Endothelial cell of umbilical vein (primary cell): ENCODE data around the gene PIKFYVE. TPM values are rescaled to one million over a fixed set of nuclear protein-coding genes. Genes with fewer than 3 reads are reported as not detected.
"Not testable (repeated sequence)": the region's sequence is repeated elsewhere in the genome, so short reads cannot be mapped to it uniquely, and the experiment has no call there.

Experiments
- BruUV-seq: library from RNA; stranded (reverse); fragments of 400-500 nt; replicated peaks from 2 replicates; lab custom pipeline; 2021; lab: Mats Ljungman, UMichigan
- CTCF ChIA-PET: fragments of 300-600, 350-600 bp; sonication (Branson Sonifier 250); formaldehyde crosslinking; loops from one replicate; lab custom pipeline; 2021; ENCODE audit warnings: antibody characterized with exemption, inconsistent platforms; lab: Charles Lee
- POLR2A ChIA-PET: fragments of 300-600, 350-600 bp; sonication (Branson Sonifier 250); formaldehyde crosslinking; loops from one replicate; lab custom pipeline; 2021; ENCODE audit warnings: antibody characterized with exemption, inconsistent platforms; lab: Charles Lee
- DNase-seq: peaks from one replicate; pipeline ENCODE4 v3.0.0-alpha.2; 2011; ENCODE audit warnings: low read depth, low spot score
- FAIRE-seq: peaks from 2 replicates; lab custom pipeline; 2011; peaks lifted over from hg19 to GRCh38; lab: Jason Lieb, UNC
- H2AFZ ChIP-seq: 2 replicates; pipeline ENCODE4 v1.6.0; 2012; ENCODE audit warnings: low read depth, low read length, control low read depth, inconsistent platforms
- H3K27ac ChIP-seq: 2 replicates; pipeline ENCODE4 v1.5.1; 2011; ENCODE audit warnings: low read depth, mild to moderate bottlenecking, control low read depth, low read length, moderate library complexity; ENCODE audit not compliant: insufficient read depth
- H3K27me3 ChIP-seq, 2 experiments: 2 replicates each; pipeline versions ENCODE4 v1.6.0 to v1.6.1; 2011; ENCODE audit warnings: low read length in 2 of 2, mixed read lengths in 1 of 2; ENCODE audit not compliant: control insufficient read depth in 2 of 2, insufficient read depth in 2 of 2
- H3K36me3 ChIP-seq, 2 experiments: 2 replicates in 1 of 2; 3 replicates in 1 of 2; pipeline ENCODE4 v1.5.1; 2011; ENCODE audit warnings: low read length in 2 of 2, mild to moderate bottlenecking in 1 of 2, moderate library complexity in 1 of 2; ENCODE audit not compliant: control insufficient read depth in 2 of 2, insufficient read depth in 2 of 2; ENCODE audit errors: extremely low read depth in 1 of 2
- H3K4me1 ChIP-seq: 3 replicates; pipeline ENCODE4 v1.5.1; 2011; ENCODE audit warnings: mild to moderate bottlenecking, low read length; ENCODE audit not compliant: control insufficient read depth, insufficient read depth; ENCODE audit errors: extremely low read depth
- H3K4me2 ChIP-seq: 2 replicates; pipeline ENCODE4 v1.6.1; 2011; ENCODE audit warnings: low read length, control low read depth, mixed read lengths; ENCODE audit not compliant: insufficient read depth
- H3K4me3 ChIP-seq, 3 experiments: fragments of 200-600 bp in 1 of 3; sonication (generic), shearing (Covaris generic) in 1 of 3; replicated peaks in 1 of 3; 2 replicates each; pipeline ENCODE4 v1.5.1; 2011 to 2016; ENCODE audit warnings: control low read depth in 3 of 3, low read length in 3 of 3, mild to moderate bottlenecking in 2 of 3, inconsistent platforms in 1 of 3, low read depth in 1 of 3, moderate library complexity in 1 of 3; ENCODE audit not compliant: insufficient read depth in 1 of 3
- H3K79me2 ChIP-seq: 2 replicates; pipeline ENCODE4 v1.6.0; 2012; ENCODE audit warnings: low read length, inconsistent platforms; ENCODE audit not compliant: control insufficient read depth, insufficient read depth
- H3K9ac ChIP-seq: replicated peaks from 2 replicates; pipeline ENCODE3; 2011; ENCODE audit warnings: low read length, control low read depth; ENCODE audit not compliant: insufficient read depth; ENCODE audit errors: extremely low read depth
- H3K9me1 ChIP-seq: replicated peaks from 3 replicates; pipeline ENCODE4 v1.6.0; 2011; ENCODE audit warnings: mild to moderate bottlenecking, low read length; ENCODE audit not compliant: control insufficient read depth, insufficient read depth; ENCODE audit errors: extremely low read depth
- H3K9me3 ChIP-seq: replicated peaks from 2 replicates; pipeline ENCODE4 v1.5.1; 2012; ENCODE audit warnings: low read length, inconsistent platforms; ENCODE audit not compliant: control insufficient read depth, insufficient read depth
- H4K20me1 ChIP-seq: replicated peaks from 2 replicates; pipeline ENCODE3; 2011; ENCODE audit warnings: mild to moderate bottlenecking, low read length; ENCODE audit not compliant: control insufficient read depth, insufficient read depth; ENCODE audit errors: extremely low read depth
- EZH2 ChIP-seq: IDR thresholded peaks from 2 replicates; pipeline ENCODE4 v1.6.1; 2012; ENCODE audit warnings: borderline replicate concordance, low read depth, mild to moderate bottlenecking, moderate library complexity, low read length, inconsistent platforms; ENCODE audit not compliant: severe bottlenecking
- FOS ChIP-seq: IDR thresholded peaks from 2 replicates; pipeline ENCODE4 v1.6.1; 2011; ENCODE audit warnings: mild to moderate bottlenecking, low read length, moderate library complexity, borderline replicate concordance; ENCODE audit not compliant: insufficient read depth
- GATA2 ChIP-seq: IDR thresholded peaks from 2 replicates; pipeline ENCODE4 v1.7.0; 2011; ENCODE audit warnings: low read depth, mild to moderate bottlenecking, moderate library complexity, mixed read lengths, low read length; ENCODE audit not compliant: insufficient read length, insufficient read depth
- JUN ChIP-seq: IDR thresholded peaks from 2 replicates; pipeline ENCODE4 v1.6.1; 2011; ENCODE audit warnings: borderline replicate concordance, low read depth; ENCODE audit not compliant: insufficient read length, insufficient read depth
- MAX ChIP-seq: IDR thresholded peaks from 2 replicates; pipeline ENCODE4 v1.6.1; 2011; ENCODE audit not compliant: insufficient read depth, insufficient read length
- MYC ChIP-seq: IDR thresholded peaks from one replicate; pipeline ENCODE4 v1.6.1; 2011; ENCODE audit warnings: mild to moderate bottlenecking, low read depth, low read length
- POLR2A ChIP-seq: IDR thresholded peaks from 2 replicates; pipeline ENCODE4 v1.6.1; 2012; ENCODE audit warnings: low read depth, mild to moderate bottlenecking, control low read depth, low read length
- POLR2AphosphoS5 ChIP-seq: IDR thresholded peaks from 2 replicates; pipeline ENCODE4 v1.6.1; 2012; ENCODE audit warnings: low read depth, mild to moderate bottlenecking, control low read depth, low read length, moderate library complexity; ENCODE audit not compliant: insufficient read depth
- dilution Hi-C: fragments of 300-500 bp; cut with MboI; formaldehyde crosslinking; loops from one replicate; pipeline ENCODE4 v1.15.0; 2019; ENCODE audit warnings: low sequenced_read_pairs; ENCODE audit not compliant: extremely low pct_ligation_motif_present
- intact Hi-C: fragments of 100-400 bp; cut with micrococcal nuclease; formaldehyde crosslinking; loops from one replicate; pipeline ENCODE4 v1.10.0; 2022
- polyA plus RNA-seq, 4 experiments: library from polyadenylated mRNA; depleted of rRNA in 3 of 4; stranded (reverse) in 3 of 4; unstranded in 1 of 4; fragments of >200 nt; gene quantifications; 2 replicates each; pipeline versions ENCODE4 v1.2.1 to v1.2.3, GENCODE V29; 2011 to 2012; ENCODE audit warnings: missing spikeins in 1 of 4
- total RNA-seq: library from RNA; stranded (reverse); gene quantifications from 2 replicates; pipeline ENCODE4 v1.2.3, GENCODE V29; 2021
- TF ChIP-seq, protein P1 (sequence below), 2 donors: IDR thresholded peaks; 1 replicate in 1 of 2; 2 replicates in 1 of 2; pipeline ENCODE4 v1.5.1; 2011; ENCODE audit warnings: low read length in 2 of 2, mild to moderate bottlenecking in 2 of 2, moderate library complexity in 2 of 2, control low read depth in 1 of 2, inconsistent platforms in 1 of 2, low read depth in 1 of 2; ENCODE audit not compliant: insufficient read depth in 1 of 2; ENCODE audit errors: extremely low read depth in 1 of 2

PIKFYVE gene
- total and polyA plus RNA-seq, 2 donors (not counting 3 experiments of a cell fraction or from before 2014, with no cell fraction given) = 9.0 to 28.2 TPM

GRCh38 chr2:208354964-208355381 is 88.9 kb downstream of the PIKFYVE start:
- ChIA-PET CTCF (interaction anchor here (1.0 to 2.1 kb wide), 3 partner anchors 8 to 976 kb away, joined by 3 to 7 read pairs (median 6); no protein-coding TSS in a partner anchor), POLR2A (no interaction called here)
- Histone ChIP-seq H3K4me2 (no peak overlapping the region), H4K20me1 (no peaks in the 10 kb centered on the region), H3K79me2 (no peaks in the 10 kb centered on the region), H3K36me3 (peaks cover 14 to 23% of the 10 kb centered on the region in 2 experiments), H3K9ac (no peak overlapping the region), H3K4me1 (no peaks in the 10 kb centered on the region), H3K9me3 (no peaks in the 10 kb centered on the region), H2AFZ (no peak overlapping the region), H3K27ac (no peak overlapping the region), H3K9me1 (no peaks in the 10 kb centered on the region), H3K4me3 (no peak overlapping the region), H3K27me3 (no peaks in the 10 kb centered on the region)
- intact Hi-C loops (no loop called here), dilution Hi-C loops (no loop called here)
- FAIRE-seq (no peak), DNase-seq (no peak)
- BruUV-seq = no TSS peak
- TF ChIP-seq FOS = no peak
- no peak for TF ChIP-seq EZH2
- TF ChIP-seq, protein P1, sequence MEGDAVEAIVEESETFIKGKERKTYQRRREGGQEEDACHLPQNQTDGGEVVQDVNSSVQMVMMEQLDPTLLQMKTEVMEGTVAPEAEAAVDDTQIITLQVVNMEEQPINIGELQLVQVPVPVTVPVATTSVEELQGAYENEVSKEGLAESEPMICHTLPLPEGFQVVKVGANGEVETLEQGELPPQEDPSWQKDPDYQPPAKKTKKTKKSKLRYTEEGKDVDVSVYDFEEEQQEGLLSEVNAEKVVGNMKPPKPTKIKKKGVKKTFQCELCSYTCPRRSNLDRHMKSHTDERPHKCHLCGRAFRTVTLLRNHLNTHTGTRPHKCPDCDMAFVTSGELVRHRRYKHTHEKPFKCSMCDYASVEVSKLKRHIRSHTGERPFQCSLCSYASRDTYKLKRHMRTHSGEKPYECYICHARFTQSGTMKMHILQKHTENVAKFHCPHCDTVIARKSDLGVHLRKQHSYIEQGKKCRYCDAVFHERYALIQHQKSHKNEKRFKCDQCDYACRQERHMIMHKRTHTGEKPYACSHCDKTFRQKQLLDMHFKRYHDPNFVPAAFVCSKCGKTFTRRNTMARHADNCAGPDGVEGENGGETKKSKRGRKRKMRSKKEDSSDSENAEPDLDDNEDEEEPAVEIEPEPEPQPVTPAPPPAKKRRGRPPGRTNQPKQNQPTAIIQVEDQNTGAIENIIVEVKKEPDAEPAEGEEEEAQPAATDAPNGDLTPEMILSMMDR (IDR thresholded peaks at IDR 0.05; ENCODE audit: extremely low read depth in 1 of 2, insufficient read depth in 1 of 2, low read depth in 1 of 2, low read length in 2 of 2) = no peak
- TF ChIP-seq JUN = no peak
- TF ChIP-seq POLR2AphosphoS5 = no peak
- no peak for TF ChIP-seq MAX
- TF ChIP-seq GATA2 = no peak
- no peak for TF ChIP-seq POLR2A
- no peak for TF ChIP-seq MYC

GRCh38 chr2:208356420-208356819 is 90.4 kb downstream of the PIKFYVE start:
- H3K79me2 ChIP-seq, H4K20me1 ChIP-seq, H3K4me2 ChIP-seq, dilution Hi-C loops, H3K4me3 ChIP-seq, H3K9me1 ChIP-seq, H3K27ac ChIP-seq, intact Hi-C loops, H3K4me1 ChIP-seq, DNase-seq, FAIRE-seq, H3K27me3 ChIP-seq, POLR2A ChIA-PET, H2AFZ ChIP-seq, H3K9ac ChIP-seq, BruUV-seq, H3K9me3 ChIP-seq: not testable (repeated sequence)
- peaks cover 12 to 14% of the 10 kb centered on the region in 2 experiments for H3K36me3 ChIP-seq
- CTCF ChIA-PET = interaction anchor here (1.3 to 2.1 kb wide), 2 partner anchors 9 to 17 kb away, joined by 6 to 7 read pairs; no protein-coding TSS in a partner anchor
